Measurements from ENCODE around the gene STON2. TPM values are rescaled to one million over a fixed set of nuclear protein-coding genes. Genes with fewer than 3 reads are reported as not detected.

The STON2 gene
- total and polyA plus RNA-seq, 4 donors: 3.1 to 27.6 (median 15.2) TPM

DNA sequence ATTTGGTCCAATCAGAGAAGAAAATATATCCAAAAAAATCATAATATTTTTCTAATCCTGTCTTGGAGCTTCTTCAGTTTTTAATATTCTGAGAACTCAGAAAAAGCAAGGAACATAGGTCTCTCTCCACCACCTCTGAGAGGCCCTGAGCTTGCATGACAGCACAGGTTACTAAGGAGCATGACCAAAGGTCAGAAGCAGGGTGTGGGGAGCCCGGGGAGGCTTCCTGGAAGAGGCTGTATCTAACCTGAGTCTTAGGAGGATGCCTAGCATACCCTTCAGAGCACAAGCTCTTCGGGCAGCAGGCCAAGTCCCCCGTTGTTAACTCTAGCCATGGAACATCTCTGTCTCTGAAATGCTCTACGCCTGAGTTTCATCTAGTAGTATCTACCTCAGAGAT is 15.7 kb upstream of the STON2 start:
- Histone ChIP-seq H3K4me3 (no peak overlapping the region), H3K27me3 (ENCODE audit: control insufficient read depth in 3 of 3, insufficient read depth in 3 of 3, low read length in 2 of 3) (no peaks in the 10 kb centered on the region), H3K36me3 (ENCODE audit: control insufficient read depth in 4 of 4, insufficient read depth in 4 of 4, low read length in 4 of 4) (peaks cover 0 to 3% (median 0%) of the 10 kb centered on the region in 4 donors), H3K4me1 (ENCODE audit: control insufficient read depth in 5 of 5, insufficient read depth in 5 of 5, low read length in 5 of 5) (peaks cover 0 to 4% (median 0%) of the 10 kb centered on the region in 5 donors), H3K27ac (ENCODE audit: low read depth in 1 of 2, low read length in 1 of 2) (no peak overlapping the region), H3K9ac (ENCODE audit: insufficient read depth in 1 of 2, low read length in 2 of 2) (no peak overlapping the region), H3K9me3 (ENCODE audit: control insufficient read depth in 4 of 4, insufficient read depth in 3 of 4, low read length in 3 of 4) (peaks cover 0 to 3% (median 1%) of the 10 kb centered on the region in 4 donors)
- TF ChIP-seq, protein P1, sequence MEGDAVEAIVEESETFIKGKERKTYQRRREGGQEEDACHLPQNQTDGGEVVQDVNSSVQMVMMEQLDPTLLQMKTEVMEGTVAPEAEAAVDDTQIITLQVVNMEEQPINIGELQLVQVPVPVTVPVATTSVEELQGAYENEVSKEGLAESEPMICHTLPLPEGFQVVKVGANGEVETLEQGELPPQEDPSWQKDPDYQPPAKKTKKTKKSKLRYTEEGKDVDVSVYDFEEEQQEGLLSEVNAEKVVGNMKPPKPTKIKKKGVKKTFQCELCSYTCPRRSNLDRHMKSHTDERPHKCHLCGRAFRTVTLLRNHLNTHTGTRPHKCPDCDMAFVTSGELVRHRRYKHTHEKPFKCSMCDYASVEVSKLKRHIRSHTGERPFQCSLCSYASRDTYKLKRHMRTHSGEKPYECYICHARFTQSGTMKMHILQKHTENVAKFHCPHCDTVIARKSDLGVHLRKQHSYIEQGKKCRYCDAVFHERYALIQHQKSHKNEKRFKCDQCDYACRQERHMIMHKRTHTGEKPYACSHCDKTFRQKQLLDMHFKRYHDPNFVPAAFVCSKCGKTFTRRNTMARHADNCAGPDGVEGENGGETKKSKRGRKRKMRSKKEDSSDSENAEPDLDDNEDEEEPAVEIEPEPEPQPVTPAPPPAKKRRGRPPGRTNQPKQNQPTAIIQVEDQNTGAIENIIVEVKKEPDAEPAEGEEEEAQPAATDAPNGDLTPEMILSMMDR (IDR thresholded peaks at IDR 0.05; ENCODE audit: control extremely low read depth, extremely low read depth): no peak
- ATAC-seq (ENCODE audit: insufficient read depth, low FRiP score) (peak; percentile 39), DNase-seq (no peak)
- 58 to 73% methylated on average over 4 of the region's 4 CpGs for WGBS, 2 donors

DNA sequence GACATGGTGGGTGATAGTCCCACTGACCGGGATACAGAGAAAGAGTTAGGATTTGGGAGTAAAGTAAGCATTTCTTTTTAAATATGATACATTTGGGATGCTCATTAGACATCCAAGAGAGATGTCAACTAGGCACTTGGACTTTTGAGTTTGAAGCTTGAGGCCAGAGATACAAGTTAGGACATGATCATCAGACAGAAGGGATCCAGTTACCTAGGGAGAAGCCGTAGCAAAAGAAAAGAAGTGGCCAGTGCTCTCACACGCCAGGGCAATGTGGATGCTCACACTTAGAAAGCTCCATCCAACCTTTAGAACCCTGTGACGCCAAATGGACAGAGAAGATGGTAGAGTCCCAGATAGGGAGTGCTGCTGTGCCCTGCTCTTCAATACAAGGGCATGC is 14.0 kb upstream of the STON2 start:
- ATAC-seq (ENCODE audit: insufficient read depth, low FRiP score) (no peak), DNase-seq (no peak)
- WGBS, 2 donors: 94 to 97% methylated on average over 4 of the region's 4 CpGs
- no peak overlapping the region for H3K27ac ChIP-seq (ENCODE audit: low read depth in 1 of 2, low read length in 1 of 2)
- no peaks in the 10 kb centered on the region for H3K27me3 ChIP-seq (ENCODE audit: control insufficient read depth in 3 of 3, insufficient read depth in 3 of 3, low read length in 2 of 3)
- H3K36me3 ChIP-seq (ENCODE audit: control insufficient read depth in 4 of 4, insufficient read depth in 4 of 4, low read length in 4 of 4): no peaks in the 10 kb centered on the region
- peaks cover 0 to 3% (median 1%) of the 10 kb centered on the region in 4 donors for H3K9me3 ChIP-seq (ENCODE audit: control insufficient read depth in 4 of 4, insufficient read depth in 3 of 4, low read length in 3 of 4)
- H3K4me1 ChIP-seq (ENCODE audit: control insufficient read depth in 5 of 5, insufficient read depth in 5 of 5, low read length in 5 of 5): peaks cover 0 to 4% (median 0%) of the 10 kb centered on the region in 5 donors
- H3K4me3 ChIP-seq: no peak overlapping the region
- no peak overlapping the region for H3K9ac ChIP-seq (ENCODE audit: insufficient read depth in 1 of 2, low read length in 2 of 2)
- TF ChIP-seq, protein P1 (IDR thresholded peaks at IDR 0.05; ENCODE audit: control extremely low read depth, extremely low read depth): no peak

DNA sequence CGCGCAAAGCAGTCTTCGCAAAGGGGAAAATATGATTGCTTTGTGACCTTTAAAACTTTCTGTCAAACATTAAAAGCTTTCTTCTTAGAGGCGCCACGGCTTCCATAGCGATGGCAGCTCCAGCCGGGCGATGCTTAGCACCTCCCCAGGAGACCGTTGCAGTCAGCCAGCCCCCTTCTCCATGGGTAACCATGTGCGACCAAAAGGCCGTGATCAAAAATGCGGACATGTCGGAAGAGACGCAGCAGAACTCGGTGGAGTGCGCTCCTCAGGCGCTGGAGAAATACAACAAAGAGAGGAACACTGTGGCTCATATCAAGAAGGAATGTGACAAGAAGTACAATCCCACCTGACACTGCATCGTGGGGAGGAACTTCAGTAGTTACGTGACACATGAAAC is 12.7 kb upstream of the STON2 start:
- Histone ChIP-seq H3K4me3 (no peak overlapping the region), H3K9ac (ENCODE audit: insufficient read depth in 1 of 2, low read length in 2 of 2) (no peak overlapping the region), H3K36me3 (ENCODE audit: control insufficient read depth in 4 of 4, insufficient read depth in 4 of 4, low read length in 4 of 4) (no peaks in the 10 kb centered on the region), H3K4me1 (ENCODE audit: control insufficient read depth in 5 of 5, insufficient read depth in 5 of 5, low read length in 5 of 5) (peaks cover 0 to 4% (median 0%) of the 10 kb centered on the region in 5 donors), H3K27ac (ENCODE audit: low read depth in 1 of 2, low read length in 1 of 2) (no peak overlapping the region), H3K27me3 (ENCODE audit: control insufficient read depth in 3 of 3, insufficient read depth in 3 of 3, low read length in 2 of 3) (no peaks in the 10 kb centered on the region), H3K9me3 (ENCODE audit: control insufficient read depth in 4 of 4, insufficient read depth in 3 of 4, low read length in 3 of 4) (peaks cover 0 to 3% (median 0%) of the 10 kb centered on the region in 4 donors)
- DNase-seq: no peak
- ATAC-seq (ENCODE audit: insufficient read depth, low FRiP score): no peak
- TF ChIP-seq, protein P1 (IDR thresholded peaks at IDR 0.05; ENCODE audit: control extremely low read depth, extremely low read depth): no peak
- 73 to 82% methylated on average over 19 of the region's 19 CpGs for WGBS, 2 donors

DNA sequence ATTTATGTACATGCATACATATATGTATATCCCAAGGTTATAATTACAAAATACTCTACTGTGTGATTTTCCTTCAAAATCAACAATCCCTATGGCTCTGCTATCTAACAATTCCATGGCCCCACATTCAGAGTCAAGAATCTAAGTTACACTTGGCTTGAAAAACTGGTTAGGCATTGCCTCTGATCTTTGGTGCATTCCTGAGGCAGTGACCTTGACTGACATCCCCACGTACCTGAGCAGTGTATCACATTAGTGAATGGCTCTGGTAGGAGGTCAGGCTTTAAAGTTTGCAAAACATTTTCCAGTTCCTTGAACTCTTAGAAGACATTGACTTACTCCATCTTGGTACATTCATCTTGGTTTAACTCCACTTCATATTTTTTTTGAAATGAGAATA is 8.5 kb upstream of the STON2 start:
- DNase-seq: no peak
- H3K36me3 ChIP-seq (ENCODE audit: control insufficient read depth in 4 of 4, insufficient read depth in 4 of 4, low read length in 4 of 4): no peaks in the 10 kb centered on the region
- 59 to 84% methylated on average over 1 of the region's 1 CpG for WGBS, 2 donors
- ATAC-seq (ENCODE audit: insufficient read depth, low FRiP score): no peak
- TF ChIP-seq, protein P1 (IDR thresholded peaks at IDR 0.05; ENCODE audit: control extremely low read depth, extremely low read depth): no peak
- no peaks in the 10 kb centered on the region for H3K4me1 ChIP-seq (ENCODE audit: control insufficient read depth in 5 of 5, insufficient read depth in 5 of 5, low read length in 5 of 5)
- H3K27me3 ChIP-seq (ENCODE audit: control insufficient read depth in 3 of 3, insufficient read depth in 3 of 3, low read length in 2 of 3): no peaks in the 10 kb centered on the region
- peaks cover 0 to 1% (median 0%) of the 10 kb centered on the region in 4 donors for H3K9me3 ChIP-seq (ENCODE audit: control insufficient read depth in 4 of 4, insufficient read depth in 3 of 4, low read length in 3 of 4)
- H3K9ac ChIP-seq (ENCODE audit: insufficient read depth in 1 of 2, low read length in 2 of 2): no peak overlapping the region
- no peak overlapping the region for H3K4me3 ChIP-seq
- no peak overlapping the region for H3K27ac ChIP-seq (ENCODE audit: low read depth in 1 of 2, low read length in 1 of 2)
